T-helper 2 cell treated with Interferon-gamma antibody and Interleukin-4, amounts not matched to agents 100 ng/mL and 5 ng/mL, for 36 hours (primary cell): ENCODE measurements around the gene IGBP1. TPM values are rescaled to one million over a fixed set of nuclear protein-coding genes. Genes with fewer than 3 reads are reported as not detected.
"Not testable (repeated sequence)": the region's sequence is repeated elsewhere in the genome, so short reads cannot be mapped to it uniquely, and the experiment has no call there.

Source experiments
- intact Hi-C: fragments of 100-400 bp; cut with micrococcal nuclease; formaldehyde crosslinking; loops from one replicate; pipeline ENCODE4 v1.15.1; 2023
- total RNA-seq: library from RNA; stranded (reverse); gene quantifications from 2 replicates; pipeline ENCODE4 v1.2.3, GENCODE V29; 2022

The IGBP1 gene
- total RNA-seq, 1 donor from 2014 or later: 40.6 TPM

- intact Hi-C loops: no loop called here
Observed at GRCh38 chrX:70166601-70167590, 33.6 kb downstream of the IGBP1 start.

DNA sequence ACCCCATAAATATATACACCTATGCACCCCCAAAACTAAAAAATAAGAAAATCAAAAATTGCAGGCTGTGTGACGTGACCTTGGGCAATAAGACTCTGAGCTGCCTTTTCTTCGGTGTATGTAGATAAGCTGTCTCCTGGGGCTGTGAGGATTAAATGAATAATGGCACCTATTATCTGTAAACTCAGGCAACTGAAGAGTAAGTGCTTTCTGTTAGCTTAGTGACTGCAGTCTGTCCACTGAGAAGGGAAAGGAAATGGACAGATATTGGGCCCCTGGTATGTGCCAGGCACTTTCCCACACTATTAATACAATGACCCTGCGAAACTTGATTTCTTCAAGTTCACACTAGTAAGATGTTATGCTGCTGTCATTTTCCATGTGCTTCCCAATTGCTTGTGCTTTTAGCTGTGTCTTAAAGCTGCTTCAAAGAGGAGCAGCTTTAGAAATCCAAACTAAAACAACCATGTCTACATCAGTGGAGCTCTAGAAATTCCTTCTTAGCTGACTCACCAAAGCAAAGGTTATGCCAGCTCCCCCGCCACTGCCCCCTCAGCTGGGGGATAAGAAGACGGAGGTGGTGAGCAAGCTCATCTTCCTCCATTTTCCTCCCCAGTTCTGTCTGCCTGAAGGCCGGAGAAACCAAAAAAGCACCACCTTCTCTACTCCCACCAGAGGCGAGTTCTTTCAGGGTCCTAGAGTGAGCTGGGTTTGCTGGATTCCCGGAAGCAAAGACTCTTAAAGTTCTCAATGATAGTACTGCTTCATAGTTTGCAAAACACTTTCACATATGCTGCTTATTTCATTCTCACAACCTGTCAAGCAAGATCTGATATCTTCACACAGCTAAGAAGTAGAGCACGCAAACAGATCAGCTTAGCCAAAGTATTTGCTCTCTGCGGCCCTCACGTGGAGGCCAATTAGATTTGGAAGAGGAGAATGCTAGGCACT lies 35.3 kb downstream of the IGBP1 start:
- intact Hi-C loops: no loop called here

DNA sequence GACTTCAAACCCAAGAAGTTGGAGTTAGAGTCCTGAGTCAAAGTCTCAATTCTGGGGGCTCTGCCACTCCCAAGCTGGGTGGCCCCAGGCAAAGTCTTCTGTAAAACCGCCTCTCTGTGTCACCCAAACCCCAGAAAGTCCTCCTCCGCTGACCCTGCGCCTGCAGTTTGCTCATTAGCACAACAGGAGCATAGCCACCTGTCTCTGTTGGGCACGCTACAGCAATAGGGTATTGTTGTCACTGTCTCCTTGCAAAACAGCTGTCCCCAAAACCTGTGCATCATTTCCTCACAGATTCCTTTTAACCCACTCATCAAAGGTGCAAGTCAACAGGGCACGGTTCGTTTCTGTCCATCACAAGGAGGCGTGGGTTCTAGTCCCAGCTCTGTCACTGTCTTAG lies 36.0 kb downstream of the IGBP1 start:
- intact Hi-C loops: no loop called here

DNA sequence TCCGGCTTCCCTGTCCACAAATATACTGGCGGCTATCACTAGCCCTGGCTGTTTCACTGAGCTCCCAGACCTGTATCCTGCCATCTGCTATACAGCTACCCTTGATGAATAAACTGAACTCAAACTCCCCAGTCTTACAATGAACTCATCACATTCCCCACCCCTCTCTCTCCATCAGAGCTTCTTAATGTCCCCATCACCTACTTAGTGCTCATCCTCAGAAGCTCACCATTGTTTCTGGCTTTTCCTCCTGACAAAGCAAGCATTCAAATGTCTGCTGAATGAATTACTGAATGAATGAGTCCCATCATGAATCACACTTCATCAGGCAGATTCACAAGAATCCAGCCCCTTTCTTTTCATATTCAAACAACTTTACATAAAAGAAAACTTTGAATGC lies 38.4 kb downstream of the IGBP1 start:
- intact Hi-C loops: no loop called here

GRCh38 chrX:70172221-70172620 lies 39.0 kb downstream of the IGBP1 start:
- intact Hi-C loops: no loop called here

DNA sequence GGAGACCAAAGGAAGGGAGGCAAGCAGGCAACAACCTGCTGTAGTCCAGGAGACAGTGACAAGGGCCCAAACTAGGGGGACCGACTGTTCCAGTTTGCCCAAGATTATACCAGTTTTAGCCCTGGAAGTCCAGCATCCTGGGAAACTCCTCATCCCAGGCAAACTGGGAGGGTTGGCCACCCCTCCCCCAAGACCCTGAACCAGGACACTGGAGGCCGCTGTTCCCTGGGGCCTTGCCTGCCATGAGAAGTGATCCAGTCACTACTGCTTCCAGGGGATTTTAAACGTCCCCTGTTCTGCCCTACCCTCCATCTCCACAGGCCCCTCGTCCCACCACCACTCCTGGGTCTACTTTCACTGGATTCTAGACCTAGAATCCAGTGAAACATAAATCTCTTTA lies 39.7 kb downstream of the IGBP1 start:
- intact Hi-C loops: no loop called here

- intact Hi-C loops: no loop called here
Observed at GRCh38 chrX:70174754-70175153, 41.5 kb downstream of the IGBP1 start.

DNA sequence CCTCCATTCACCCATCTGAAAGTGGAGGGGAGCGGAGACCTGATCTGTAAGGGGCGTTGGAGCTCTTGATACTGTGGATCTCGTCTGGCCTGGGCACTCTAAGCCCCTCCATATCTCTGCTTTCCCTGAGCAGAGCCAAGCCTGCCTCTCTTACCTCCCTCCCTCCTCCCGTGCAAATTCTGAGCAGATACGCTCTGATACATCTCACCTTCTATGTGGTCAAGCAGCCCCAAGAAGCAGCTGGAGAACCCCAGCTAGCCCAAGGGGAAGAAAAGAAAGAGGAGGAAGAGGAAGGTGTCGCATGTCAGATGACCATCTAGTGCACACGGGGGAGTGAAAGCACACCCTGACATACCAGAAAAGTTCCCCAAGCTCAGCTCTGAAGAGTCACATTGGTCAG lies 42.1 kb downstream of the IGBP1 start:
- intact Hi-C loops: no loop called here

GRCh38 chrX:70176938-70177533 lies 43.8 kb downstream of the IGBP1 start, which contains the start of gene DGAT2L6:
Gene DGAT2L6 (plus strand): TSS chrX:70177483. CDS start chrX:70177583, 100 bp downstream.
- intact Hi-C loops: no loop called here

DNA sequence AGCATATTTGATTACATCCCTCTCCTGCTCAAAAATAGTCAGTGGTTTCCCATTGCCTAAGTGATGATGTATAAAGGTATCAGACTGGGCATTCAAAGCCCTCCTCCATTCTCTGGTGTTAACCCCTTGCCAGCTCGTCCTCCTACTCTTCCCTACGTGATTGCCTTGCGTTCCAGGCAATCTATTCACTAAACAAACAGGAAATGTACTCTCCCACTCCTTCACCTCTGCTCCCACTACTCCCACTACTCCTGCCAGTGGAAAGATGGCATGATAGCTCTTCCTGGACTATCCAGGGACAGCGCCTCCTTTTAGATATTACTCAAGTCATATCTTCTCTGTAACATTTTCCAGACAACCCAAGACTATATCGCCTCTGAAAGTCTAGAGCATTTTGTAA lies 49.8 kb downstream of the IGBP1 start:
- intact Hi-C loops: no loop called here

DNA sequence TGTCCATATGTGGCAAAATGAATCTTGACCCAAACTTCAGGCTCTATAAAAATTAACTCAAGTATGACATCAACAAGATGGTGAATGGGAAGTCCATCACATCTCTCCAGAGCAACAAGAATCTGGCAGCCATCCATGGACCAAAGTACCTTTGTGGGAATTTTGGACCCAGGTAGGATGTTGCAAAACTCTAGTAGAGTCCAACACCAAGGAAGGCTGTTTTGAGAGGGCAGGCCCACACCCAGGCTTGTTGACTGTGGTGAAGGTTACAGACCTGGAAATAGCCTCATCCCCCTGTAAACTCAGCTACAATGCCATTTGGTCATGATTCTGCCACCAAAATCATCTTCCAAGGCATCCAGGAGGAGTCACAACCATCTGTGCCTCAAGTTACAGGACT lies 57.0 kb downstream of the IGBP1 start:
- intact Hi-C loops: loop anchor here (10.0 kb wide), 1 partner anchor 475 kb away; no protein-coding TSS in a partner anchor

DNA sequence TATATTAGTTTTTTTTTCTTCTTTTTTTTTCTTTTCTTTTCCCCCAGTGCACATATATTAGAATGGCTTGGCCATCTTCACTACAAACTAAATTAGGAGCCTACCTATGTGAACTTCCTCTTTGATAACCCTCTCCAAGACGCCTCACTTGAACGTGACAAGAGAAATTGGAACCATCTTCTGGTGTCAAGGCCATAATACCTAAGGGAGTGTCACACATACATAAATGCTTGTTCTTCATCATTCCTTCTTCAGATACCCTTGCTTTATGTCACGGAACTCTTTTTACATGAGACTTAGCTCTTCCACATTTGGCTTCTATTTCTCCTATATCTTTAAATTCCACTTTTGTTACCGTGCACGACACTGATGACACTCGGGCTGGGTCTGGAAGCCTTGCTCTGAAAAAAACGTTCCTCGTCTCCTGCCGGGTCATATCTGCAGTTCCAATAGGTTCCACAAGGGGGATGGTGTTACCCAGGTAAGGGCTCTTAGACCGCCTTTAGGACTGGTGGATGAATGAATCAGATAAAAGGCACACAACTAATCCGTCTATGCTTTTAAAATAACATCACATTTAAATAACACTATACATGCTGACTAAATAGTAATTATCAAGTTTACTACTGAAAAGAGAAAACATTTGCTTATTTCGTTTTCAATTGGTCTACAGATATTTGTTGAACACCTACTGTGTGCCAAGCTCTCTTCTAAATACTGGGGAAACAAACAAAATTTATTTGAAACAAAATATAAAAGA lies 63.9 kb downstream of the IGBP1 start:
- intact Hi-C loops: loop anchor here (5.0 to 10.0 kb wide), 2 partner anchors 235 to 468 kb away; no protein-coding TSS in a partner anchor

- intact Hi-C loops: no loop called here
Observed at GRCh38 chrX:70201732-70202131, 68.5 kb downstream of the IGBP1 start.

GRCh38 chrX:70208479-70208878 lies 75.2 kb downstream of the IGBP1 start:
- intact Hi-C loops: no loop called here

DNA sequence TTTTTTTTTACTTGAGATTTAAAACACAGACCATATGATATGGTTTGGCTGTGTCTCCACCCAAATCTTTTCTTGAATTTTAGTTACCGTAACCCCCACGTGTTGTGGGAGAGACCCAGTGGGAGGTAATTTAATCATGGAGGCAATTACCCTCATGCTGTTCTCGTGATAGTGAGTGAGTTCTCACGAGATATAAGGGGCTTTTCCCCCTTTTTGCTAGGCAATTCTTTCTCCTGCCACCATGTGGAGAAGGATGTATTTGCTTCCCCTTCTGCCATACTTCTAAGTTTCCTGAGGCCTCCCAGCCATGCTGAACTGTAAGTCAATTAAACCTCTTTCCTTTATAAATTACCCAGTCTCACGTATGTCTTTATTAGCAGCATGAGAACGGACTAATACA lies 76.3 kb downstream of the IGBP1 start:
- intact Hi-C loops: not testable (repeated sequence)

Other genes starting within 250 kb of the IGBP1 start
- not detected in 2 replicates for gene AWAT2, start 83.5 kb upstream of the IGBP1 start, total RNA-seq
- not detected in 2 replicates for gene OTUD6A, start 71.0 kb upstream of the IGBP1 start, total RNA-seq
- gene DGAT2L6, start 44.0 kb downstream of the IGBP1 start, total RNA-seq: not detected in 2 replicates
- gene AWAT1, start 101.2 kb downstream of the IGBP1 start, total RNA-seq: not detected in 2 replicates
- 0.20 and 0.34 TPM in 2 replicates for gene P2RY4, start 126.8 kb downstream of the IGBP1 start, total RNA-seq
- not detected in 2 replicates for gene ARR3, start 134.9 kb downstream of the IGBP1 start, total RNA-seq
- gene RAB41, start 148.7 kb downstream of the IGBP1 start, total RNA-seq: not detected in 2 replicates
- gene PDZD11, start 156.5 kb downstream of the IGBP1 start, total RNA-seq: 34.7 and 35.5 TPM in 2 replicates
- gene KIF4A, start 156.7 kb downstream of the IGBP1 start, total RNA-seq: 32.2 and 33.7 TPM in 2 replicates